Stimulated activated CD4-positive, alpha-beta T cell treated with anti-CD3 and anti-CD28 coated beads, Interleukin-1b, Interleukin-23, amount 100 ng/mL, for 48 hours (primary cell): ENCODE data around the gene GARIN5B.

ENCODE experiments used
- DNase-seq: peaks from one replicate; pipeline ENCODE4 v3.0.0-alpha.2; 2020

GARIN5B gene

GRCh38 chr19:55368701-55369563 is 5.9 kb upstream of the GARIN5B start:
- DNase-seq = no peak

GRCh38 chr19:55368106-55368505 is 5.0 kb upstream of the GARIN5B start:
- no peak for DNase-seq

- no peak for DNase-seq
Measured at GRCh38 chr19:55366790-55367189, 3.7 kb upstream of the GARIN5B start.

DNA sequence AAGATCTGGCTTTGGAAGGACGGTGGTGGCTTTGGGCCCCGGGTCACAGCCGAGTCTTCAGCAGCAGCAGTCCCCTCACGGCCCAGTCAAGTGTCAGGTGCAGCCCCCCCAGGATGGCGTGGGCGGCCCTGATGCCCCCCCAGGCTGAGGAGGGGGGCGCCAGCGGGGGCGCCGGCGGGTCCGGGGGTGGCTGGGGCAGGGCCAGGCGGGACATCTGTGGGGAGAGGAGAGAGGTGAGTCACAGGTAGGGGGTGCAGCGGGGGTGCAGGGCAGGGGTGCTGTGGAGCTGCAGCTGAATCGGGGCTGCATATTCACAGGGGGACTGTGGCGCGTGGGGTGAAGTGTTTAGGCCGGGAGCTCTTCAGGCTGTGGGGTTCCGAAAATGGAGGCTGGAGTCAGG is 2.9 kb upstream of the GARIN5B start:
- DNase-seq = no peak

GRCh38 chr19:55365245-55365644 is 2.2 kb upstream of the GARIN5B start:
- DNase-seq = no peak

DNA sequence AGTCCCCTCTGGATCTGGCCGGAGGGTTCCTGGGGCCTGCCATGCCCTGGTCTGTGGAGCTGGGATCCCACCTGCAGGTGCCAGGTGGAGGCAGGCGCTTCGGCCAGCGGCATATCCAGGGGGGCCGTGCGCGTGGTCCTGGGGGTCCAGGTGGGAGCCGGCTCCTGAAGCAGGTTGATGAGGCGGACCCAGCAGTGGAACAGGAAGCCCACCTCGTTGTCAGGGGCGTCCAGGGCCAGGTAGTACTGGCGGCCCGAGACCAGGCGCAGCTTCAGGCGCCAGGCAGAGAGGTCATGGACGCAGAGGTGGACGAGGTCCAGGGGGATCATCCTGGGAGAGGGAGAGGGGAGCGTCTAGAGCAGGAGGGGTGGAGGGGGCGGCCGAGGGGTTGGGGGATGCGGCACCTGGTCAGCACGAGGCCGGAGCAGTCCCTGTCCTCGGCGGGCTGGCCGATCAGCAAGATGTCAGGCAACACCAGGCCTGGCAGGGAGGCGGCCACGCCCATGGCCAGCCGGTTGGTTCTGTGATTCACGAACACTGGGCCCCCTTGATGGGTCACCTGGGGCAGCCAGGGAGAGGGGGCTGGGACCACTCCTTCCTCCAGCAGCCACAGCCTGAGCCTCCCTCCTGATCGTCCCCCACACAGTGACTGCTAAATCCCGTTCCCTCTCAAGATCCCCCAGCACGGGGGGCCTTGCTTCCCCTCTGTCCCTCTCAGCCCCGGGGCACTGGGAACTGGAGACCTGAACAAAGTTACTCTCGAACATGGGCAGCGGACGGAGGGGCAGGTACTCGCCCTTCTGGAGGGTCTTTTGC is 678 bp downstream of the GARIN5B start:
- DNase-seq = no peak

DNA sequence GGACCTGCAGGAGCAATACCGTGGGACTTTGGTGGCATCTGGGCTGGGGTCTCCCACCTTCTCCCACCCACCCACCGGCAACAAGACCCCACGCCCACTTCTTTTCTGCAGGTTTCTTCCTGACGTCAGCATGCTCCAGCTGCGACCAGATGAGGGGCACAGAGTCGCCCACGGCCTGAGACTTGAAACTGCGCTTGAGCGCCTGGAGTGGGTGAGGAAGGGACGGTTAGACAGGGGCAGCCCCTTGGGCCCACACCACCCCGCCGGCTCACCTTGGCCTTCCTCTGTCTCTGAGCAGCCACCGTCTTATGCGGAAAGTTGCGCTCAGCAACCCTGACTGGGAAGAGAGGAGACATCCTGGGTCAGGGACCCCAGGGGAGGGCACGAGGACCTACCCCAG is 2.2 kb downstream of the GARIN5B start:
- no peak for DNase-seq

- no peak for DNase-seq
Measured at GRCh38 chr19:55358943-55359908, 3.8 kb downstream of the GARIN5B start.

DNA sequence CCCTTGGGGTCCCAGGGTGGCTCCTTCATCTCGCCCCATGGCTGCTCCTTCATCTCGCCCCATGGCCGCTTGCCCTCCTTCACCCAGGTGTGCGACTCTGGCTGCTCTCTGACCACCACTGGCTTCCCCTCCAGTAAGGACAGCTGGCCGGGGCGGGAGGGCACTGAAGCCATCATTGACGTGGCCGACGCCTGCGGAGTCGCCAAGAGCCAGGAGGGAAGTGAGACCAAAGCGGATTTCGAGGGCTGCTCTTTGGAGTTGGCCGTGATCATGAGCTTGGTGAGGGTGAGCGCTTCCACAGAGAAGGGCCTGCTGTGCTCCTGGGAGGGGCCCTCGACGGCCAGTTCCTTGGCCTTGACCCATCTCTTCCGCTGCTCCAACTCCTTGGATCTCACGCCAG is 4.6 kb downstream of the GARIN5B start:
- no peak for DNase-seq

DNA sequence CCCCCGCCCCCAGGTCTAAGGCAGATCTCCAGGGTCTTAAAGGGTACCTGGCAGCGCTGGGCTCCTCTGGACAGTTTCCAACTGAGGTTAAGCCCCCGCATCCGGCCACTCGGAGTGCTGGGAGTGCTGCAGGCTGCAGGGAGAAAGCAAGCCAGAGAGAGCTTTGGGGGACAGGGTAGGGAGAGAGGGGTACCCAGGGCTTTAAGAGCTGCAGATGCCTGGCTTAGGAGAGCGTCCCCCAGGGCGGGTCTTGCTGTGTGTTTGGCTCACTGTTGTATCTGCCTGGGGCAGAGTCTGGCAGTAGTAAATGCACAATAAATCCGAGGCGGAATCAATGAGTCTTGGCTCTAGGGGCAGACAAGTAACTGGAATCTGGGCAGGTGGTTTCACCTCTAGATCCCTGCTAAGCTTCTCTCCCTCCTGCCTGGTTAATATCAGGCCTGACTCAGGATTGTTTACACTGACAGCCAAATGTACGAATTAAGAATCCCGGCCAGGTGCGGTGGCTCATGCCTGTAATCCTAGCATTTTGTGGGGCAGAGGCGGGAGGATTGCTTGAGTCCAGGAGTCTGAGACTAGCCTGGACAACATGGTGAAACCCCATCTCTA is 7.7 kb downstream of the GARIN5B start:
- DNase-seq = no peak

- DNase-seq = no peak
Measured at GRCh38 chr19:55354698-55355212, 8.3 kb downstream of the GARIN5B start, which contains the start of gene COX6B2. Gene COX6B2 (minus strand): TSS chr19:55354719. CDS start chr19:55354521, 198 bp downstream.

GRCh38 chr19:55353803-55354697 is 9.0 kb downstream of the GARIN5B start:
- peak; percentile 56 for DNase-seq

DNA sequence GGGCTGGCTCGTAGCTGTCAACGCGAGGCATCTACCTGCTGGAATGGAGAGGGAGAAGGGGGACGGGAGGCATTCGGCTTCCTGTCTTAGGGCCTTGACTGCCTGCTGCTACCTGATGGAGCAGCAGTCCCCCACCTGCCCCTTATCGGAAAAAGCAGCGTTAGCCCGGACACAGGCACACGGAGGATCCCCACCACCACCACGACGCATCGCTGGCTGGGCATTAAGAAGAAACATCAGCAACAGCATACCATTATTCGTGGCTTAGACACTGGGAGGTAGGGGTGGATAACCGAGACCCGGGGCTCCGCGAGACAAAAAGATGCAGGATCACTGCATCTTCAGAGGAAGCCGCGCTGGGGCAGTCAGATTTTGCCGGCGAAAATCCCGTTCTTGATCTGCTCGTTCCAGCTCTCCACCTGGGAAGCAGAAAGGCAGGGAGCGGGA is 9.7 kb downstream of the GARIN5B start:
- DNase-seq = no peak

DNA sequence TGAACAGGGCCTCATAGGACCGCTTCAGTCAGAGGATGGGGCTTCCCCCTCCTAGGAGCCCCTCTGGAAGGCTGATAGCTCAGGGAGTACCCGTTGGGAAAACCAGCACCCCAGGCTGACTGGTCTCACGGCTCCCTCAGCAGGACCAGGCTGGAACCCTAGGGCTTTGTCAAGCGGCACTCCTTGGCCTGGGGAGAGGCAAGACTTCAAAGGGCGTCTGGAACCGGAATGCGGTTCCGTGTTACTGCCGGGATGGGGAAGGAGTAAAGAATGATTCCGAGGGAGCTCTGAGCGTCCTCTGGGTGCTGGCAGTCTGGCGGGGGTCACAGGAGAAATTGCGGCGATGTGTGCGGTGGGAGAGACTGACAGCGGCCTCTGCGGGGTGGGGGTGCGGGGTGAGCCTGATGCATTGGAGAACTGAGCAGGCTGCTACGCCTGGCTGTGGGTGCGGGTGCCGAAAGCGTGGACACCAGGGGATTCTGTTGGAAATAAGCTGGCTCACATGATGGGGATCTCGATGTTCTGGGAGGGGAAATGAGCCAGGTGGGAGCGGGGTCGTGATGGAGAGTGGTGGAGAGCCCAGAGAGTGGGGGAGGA is 10.4 kb downstream of the GARIN5B start:
- DNase-seq = no peak

DNA sequence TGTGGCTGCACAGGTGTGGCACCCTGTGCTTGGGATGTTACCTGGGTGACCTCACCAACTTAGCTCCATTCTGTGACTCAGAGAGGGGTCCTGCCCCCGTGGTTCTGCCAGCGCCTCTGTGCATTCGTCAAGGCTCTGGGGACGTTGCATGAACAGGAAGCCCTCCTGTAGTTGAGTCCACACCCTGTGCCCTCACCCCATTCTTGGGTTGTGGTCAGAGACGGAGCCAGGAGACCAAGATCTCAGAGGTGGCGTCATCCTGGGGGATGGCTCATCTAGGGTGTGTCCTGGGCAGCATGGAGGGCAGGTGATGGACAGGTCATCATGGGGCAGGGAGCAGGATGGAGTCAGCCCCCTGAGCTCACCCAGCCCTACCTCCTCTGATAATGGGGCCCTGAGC is 11.0 kb downstream of the GARIN5B start:
- DNase-seq = no peak

DNA sequence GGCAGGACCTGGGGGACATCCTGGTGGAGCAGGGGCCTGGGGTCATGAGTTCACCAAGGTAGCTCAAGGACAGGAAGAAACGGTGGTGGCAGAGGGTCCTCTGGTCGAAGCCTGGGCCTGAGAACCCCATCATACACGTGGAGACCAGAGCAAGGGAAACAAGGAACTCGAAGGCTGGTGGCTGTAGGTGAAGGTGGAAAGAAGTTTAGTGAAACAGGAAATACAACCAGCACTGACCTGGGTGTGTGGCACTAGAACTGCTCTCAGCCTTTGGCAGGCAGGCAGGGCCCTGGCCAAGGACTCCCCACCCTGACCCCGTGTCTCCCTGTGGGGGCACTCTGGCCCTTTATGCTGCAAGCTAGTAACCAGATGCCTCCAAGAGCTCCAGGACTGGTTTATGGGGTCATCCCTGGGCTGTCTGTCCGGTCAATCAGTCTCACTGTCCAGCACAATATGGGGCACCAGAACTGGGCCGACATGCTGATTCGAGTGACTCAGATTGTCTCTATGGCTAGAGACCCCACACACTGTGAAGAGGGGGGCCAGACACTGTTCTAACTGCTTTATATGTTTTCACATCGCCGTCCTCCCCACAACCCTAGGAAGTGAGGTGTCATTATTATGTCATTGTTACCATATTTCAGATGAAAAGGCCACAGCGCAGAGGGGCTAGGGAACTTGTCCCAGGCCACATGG is 12.3 kb downstream of the GARIN5B start:
- no peak for DNase-seq

- DNase-seq = no peak
Measured at GRCh38 chr19:55348317-55349034, 14.6 kb downstream of the GARIN5B start.

DNA sequence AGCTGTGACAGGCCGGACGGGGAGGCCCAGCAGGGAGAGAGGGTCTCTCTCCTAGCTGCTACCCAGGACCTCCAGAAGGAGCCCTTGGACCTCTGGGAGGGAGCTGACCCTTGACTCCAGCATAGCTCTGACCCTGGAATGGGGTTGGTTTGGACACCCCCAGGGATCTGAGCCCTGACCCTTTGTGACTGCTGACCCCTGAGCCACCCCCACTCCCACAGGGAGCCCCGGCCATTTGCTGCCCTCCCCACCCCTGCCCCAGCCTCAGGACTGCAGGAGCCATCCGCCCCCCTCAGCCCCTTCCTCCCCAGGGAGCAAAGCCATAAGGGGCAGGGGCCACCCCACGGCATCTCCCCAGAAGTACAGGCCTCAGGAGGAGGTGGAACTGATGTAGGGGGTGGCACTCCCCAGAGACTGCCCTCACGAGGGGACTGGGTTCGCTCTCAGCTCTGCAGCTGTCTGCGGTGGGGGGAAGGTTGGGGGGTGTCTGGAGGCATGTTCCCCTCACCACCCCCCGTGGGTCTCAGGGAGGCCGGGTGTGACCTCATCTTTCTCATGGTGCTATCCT is 15.5 kb downstream of the GARIN5B start:
- DNase-seq = no peak
